PFSK-1 (cell line): ENCODE data around the gene TP53BP2.
A peak's percentile ranks its signal among the peaks of the same experiment; 100 is the strongest.

ENCODE experiments used
- FOXP2 ChIP-seq: optimal IDR thresholded peaks from 2 replicates; pipeline ENCODE3; 2011; ENCODE audit warnings: borderline replicate concordance, control low read depth, inconsistent platforms; ENCODE audit not compliant: insufficient read depth; ENCODE audit errors: extremely low read length, extremely low read depth
- POLR2AphosphoS5 ChIP-seq: IDR thresholded peaks from 2 replicates; pipeline ENCODE4 v1.6.1; 2012; ENCODE audit warnings: low read depth, mild to moderate bottlenecking, control low read depth, low read length, moderate library complexity
- REST ChIP-seq, 2 experiments: IDR thresholded peaks; 2 replicates each; pipeline versions ENCODE4 v1.6.1 to v1.8.0; 2011 to 2012; ENCODE audit warnings: low read depth in 2 of 2, low read length in 2 of 2, control low read depth in 1 of 2, inconsistent platforms in 1 of 2, mild to moderate bottlenecking in 1 of 2, moderate library complexity in 1 of 2; ENCODE audit not compliant: insufficient read depth in 1 of 2
- SIN3A ChIP-seq: IDR thresholded peaks from 2 replicates; pipeline ENCODE4 v1.6.1; 2012; ENCODE audit warnings: mild to moderate bottlenecking, low read length, moderate library complexity, borderline replicate concordance; ENCODE audit not compliant: insufficient read depth
- TAF1 ChIP-seq: IDR thresholded peaks from 2 replicates; pipeline ENCODE4 v1.6.1; 2012; ENCODE audit warnings: low read length, control low read depth, borderline replicate concordance; ENCODE audit not compliant: insufficient read depth

Gene TP53BP2

GRCh38 chr1:223780318-223780717 is 65.4 kb downstream of the TP53BP2 start:
- TF ChIP-seq SIN3A = no peak
- no peak for TF ChIP-seq POLR2AphosphoS5
- TF ChIP-seq REST (IDR thresholded peaks at IDR 0.05; ENCODE audit: insufficient read depth in 1 of 2, low read depth in 2 of 2, low read length in 2 of 2) = no peak
- TF ChIP-seq TAF1 = no peak
- no peak for TF ChIP-seq FOXP2

DNA sequence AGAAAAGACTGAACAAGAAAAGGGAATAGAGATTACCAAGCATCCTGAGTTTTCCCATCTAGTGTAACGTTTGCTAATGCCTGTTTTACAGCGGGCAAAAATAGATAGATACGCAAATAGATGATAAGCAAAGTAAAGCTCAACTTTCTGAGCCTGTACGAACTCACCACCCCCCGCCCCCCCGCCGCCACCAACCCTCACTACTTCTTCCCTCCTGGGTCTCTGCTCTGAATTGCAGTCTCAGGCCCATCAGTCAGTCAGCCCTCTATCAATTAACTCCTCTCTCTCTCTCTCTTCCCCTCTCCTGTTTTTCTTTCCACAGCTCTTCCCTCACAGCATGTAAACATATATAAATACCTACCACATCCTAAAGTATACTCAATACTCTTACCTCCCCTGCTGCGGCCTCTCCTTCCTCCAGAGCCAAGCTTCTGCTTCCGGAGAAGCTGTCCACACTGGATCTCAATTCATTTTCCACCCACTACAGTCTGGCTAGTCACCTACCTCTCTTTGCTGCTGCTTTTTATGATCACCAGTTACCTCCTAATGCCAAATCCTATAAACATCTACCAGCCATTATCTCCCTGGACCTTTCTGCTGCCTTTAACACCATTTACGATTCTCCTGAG is 68.8 kb downstream of the TP53BP2 start:
- no peak for TF ChIP-seq REST (IDR thresholded peaks at IDR 0.05; ENCODE audit: insufficient read depth in 1 of 2, low read depth in 2 of 2, low read length in 2 of 2)

DNA sequence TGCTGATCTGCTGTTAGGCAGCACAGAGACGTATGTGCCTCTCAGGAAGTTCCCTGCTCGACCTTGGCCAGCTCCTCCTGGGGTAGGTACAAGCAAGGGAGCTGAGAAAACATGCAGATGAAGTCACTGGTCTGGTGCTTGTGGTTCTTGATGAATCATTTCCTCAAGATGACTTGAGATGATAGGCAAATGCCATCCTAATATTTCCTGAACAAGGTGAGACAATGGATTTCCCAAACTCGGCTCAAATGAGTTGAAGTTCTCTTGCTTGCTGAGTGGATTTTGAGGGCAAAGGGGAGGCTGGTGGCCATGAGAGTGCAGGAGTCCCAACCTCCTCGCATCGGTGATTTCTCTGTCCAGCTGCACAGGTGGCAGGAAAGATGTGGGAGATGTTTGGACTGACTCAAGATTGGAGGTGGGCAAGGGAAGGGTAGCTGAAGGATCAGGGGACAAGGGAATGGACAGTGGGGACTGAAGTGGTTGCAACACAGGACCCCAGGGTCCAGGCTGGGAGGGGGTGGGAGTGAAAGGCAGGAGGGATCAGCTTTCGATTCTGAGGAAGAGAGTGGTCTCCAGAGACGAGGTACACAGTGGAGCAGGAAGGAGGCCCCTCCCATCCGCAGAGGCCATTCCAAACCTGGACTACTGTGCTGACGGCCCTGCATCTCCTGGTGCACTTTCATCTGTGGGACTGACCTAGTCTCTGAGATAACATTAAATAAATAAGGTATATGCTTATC is 69.5 kb downstream of the TP53BP2 start:
- TF ChIP-seq REST (IDR thresholded peaks at IDR 0.05; ENCODE audit: insufficient read depth in 1 of 2, low read depth in 2 of 2, low read length in 2 of 2) (peak; percentile 63 to 88; a peak in 3 of 4 replicates), SIN3A (no peak; the same call in 1 of the 2 replicates)

GRCh38 chr1:223775711-223776074 is 70.1 kb downstream of the TP53BP2 start:
- TF ChIP-seq TAF1 = no peak
- no peak for TF ChIP-seq POLR2AphosphoS5
- no peak for TF ChIP-seq FOXP2

DNA sequence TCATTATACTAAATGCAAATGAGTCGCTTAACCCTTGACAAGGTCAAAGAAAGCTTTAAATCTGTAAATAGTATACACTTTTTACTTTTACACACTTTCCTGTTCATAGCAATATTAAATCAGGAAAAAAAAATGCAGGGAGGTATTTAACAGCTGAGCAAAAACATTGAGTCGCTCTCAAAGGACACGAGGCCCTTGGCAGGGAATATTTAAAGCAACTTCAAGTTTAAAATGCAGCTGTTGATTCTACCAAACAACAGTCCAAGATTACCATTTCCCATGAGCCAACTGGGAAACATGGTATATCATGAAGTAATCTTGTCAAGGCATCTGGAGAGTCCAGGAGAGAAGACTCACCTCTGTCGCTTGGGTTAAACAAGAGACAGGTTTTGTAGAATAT is 70.7 kb downstream of the TP53BP2 start:
- no peak for TF ChIP-seq POLR2AphosphoS5
- TF ChIP-seq TAF1 = no peak
- no peak for TF ChIP-seq REST (IDR thresholded peaks at IDR 0.05; ENCODE audit: insufficient read depth in 1 of 2, low read depth in 2 of 2, low read length in 2 of 2)
- TF ChIP-seq FOXP2 = no peak
- no peak for TF ChIP-seq SIN3A
